ENCODE data around the gene RAB23. TPM values are rescaled to one million over a fixed set of nuclear protein-coding genes. Genes with fewer than 3 reads are reported as not detected.

The RAB23 gene
- total and polyA plus RNA-seq, 9 of the 15 experiments (the other 6 are each of a cell fraction or from before 2014, with no cell fraction given) = 3.4 to 18.0 (median 9.4) TPM

- peak; percentile 94 for TF ChIP-seq PHB (CRISPR knock-in tag; IDR thresholded peaks at IDR 0.05)
- TF ChIP-seq ZHX1 (conservative IDR thresholded peaks at IDR 0.05; ENCODE audit: low read length) = no peak
- TF ChIP-seq ARHGAP35 (IDR thresholded peaks at IDR 0.05; ENCODE audit: partially characterized antibody) = no peak
- no peak for TF ChIP-seq ZNF655 (CRISPR knock-in tag; IDR thresholded peaks at IDR 0.05)
- no peak for TF ChIP-seq GABPB2 (CRISPR knock-in tag; conservative IDR thresholded peaks at IDR 0.05)
- peak; percentile 83 for TF ChIP-seq MBD2 (IDR thresholded peaks at IDR 0.05; ENCODE audit: borderline replicate concordance, low read depth)
- TF ChIP-seq MTA1 (IDR thresholded peaks at IDR 0.05; ENCODE audit: borderline replicate concordance) = peak; percentile 48; the same call in 1 of the 2 replicates
- no peak for TF ChIP-seq TSHZ1 (CRISPR knock-in tag; IDR thresholded peaks at IDR 0.05)
- TF ChIP-seq DDX20 (tag; IDR thresholded peaks at IDR 0.05; ENCODE audit: low read depth) = no peak
- no peak for TF ChIP-seq ZNF551 (CRISPR knock-in tag; IDR thresholded peaks at IDR 0.05)
- TF ChIP-seq XRCC4 (IDR thresholded peaks at IDR 0.05; ENCODE audit: extremely low read depth, insufficient read depth, insufficient read length) = no peak
- peak; percentile 54 for TF ChIP-seq GABPA (tag; conservative IDR thresholded peaks at IDR 0.05; ENCODE audit: low read depth)
- TF ChIP-seq SMAD1 (IDR thresholded peaks at IDR 0.05; ENCODE audit: low read depth, low read length, partially characterized antibody) = peak; percentile 27
- peak; percentile 63 for TF ChIP-seq ZNF263 (CRISPR knock-in tag; IDR thresholded peaks at IDR 0.05; ENCODE audit: borderline replicate concordance)
- no peak for TF ChIP-seq RBM17 (IDR thresholded peaks at IDR 0.05; ENCODE audit: borderline replicate concordance, low read depth, low read length)
Measured at GRCh38 chr6:57172136-57173055, 49.7 kb downstream of the RAB23 start, which contains the start of gene BAG2 (continued).

Data from K562 (cell line).